ENCODE data around the gene NLRX1. TPM values are rescaled to one million over a fixed set of nuclear protein-coding genes. Genes with fewer than 3 reads are reported as not detected.
"Not testable (repeated sequence)": the region's sequence is repeated elsewhere in the genome, so short reads cannot be mapped to it uniquely, and the experiment has no call there.

Gene NLRX1
- total RNA-seq, 1 donor from 2014 or later = 8.9 TPM

- peaks cover 25% of the 10 kb centered on the region for H3K4me1 Mint-ChIP-seq (ENCODE audit: unreplicated experiment)
- no peaks in the 10 kb centered on the region for H3K27me3 Mint-ChIP-seq (ENCODE audit: unreplicated experiment)
- DNase-seq (ENCODE audit: extremely low spot score, unreplicated experiment) = no peak
Observed at GRCh38 chr11:119121811-119122124, 46.8 kb upstream of the NLRX1 start.

DNA sequence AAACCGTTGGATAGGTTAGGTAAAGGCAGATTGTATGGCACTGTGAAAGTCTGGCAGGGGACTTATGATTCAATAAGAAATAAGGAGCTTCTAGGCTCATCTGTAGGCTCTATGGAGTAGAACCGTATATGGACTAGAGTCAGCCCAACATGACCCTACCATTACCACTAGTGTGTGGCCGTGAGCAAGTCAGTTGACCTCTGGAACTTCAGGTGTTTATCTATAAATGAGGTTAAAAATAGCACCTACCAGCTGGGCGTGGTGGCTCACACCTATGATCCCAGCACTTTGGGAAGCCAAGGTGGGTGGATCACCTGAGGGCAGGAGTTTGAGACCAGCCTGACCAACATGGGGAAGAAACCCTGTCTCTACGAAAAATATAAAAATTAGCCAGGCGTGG is 42.7 kb upstream of the NLRX1 start:
- no peaks in the 10 kb centered on the region for H3K9me3 Mint-ChIP-seq (ENCODE audit: unreplicated experiment)
- TF ChIP-seq, protein P1, sequence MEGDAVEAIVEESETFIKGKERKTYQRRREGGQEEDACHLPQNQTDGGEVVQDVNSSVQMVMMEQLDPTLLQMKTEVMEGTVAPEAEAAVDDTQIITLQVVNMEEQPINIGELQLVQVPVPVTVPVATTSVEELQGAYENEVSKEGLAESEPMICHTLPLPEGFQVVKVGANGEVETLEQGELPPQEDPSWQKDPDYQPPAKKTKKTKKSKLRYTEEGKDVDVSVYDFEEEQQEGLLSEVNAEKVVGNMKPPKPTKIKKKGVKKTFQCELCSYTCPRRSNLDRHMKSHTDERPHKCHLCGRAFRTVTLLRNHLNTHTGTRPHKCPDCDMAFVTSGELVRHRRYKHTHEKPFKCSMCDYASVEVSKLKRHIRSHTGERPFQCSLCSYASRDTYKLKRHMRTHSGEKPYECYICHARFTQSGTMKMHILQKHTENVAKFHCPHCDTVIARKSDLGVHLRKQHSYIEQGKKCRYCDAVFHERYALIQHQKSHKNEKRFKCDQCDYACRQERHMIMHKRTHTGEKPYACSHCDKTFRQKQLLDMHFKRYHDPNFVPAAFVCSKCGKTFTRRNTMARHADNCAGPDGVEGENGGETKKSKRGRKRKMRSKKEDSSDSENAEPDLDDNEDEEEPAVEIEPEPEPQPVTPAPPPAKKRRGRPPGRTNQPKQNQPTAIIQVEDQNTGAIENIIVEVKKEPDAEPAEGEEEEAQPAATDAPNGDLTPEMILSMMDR (IDR thresholded peaks at IDR 0.05) = no peak
- H3K36me3 Mint-ChIP-seq (ENCODE audit: unreplicated experiment) = peaks cover 21% of the 10 kb centered on the region
- no peak overlapping the region for H3K27ac Mint-ChIP-seq (ENCODE audit: unreplicated experiment)
- DNase-seq (ENCODE audit: extremely low spot score, unreplicated experiment) = no peak
- H3K27me3 Mint-ChIP-seq (ENCODE audit: unreplicated experiment) = no peaks in the 10 kb centered on the region
- no peak overlapping the region for H3K4me3 Mint-ChIP-seq (ENCODE audit: unreplicated experiment)
- peaks cover 15% of the 10 kb centered on the region for H3K4me1 Mint-ChIP-seq (ENCODE audit: unreplicated experiment)

More at GRCh38 chr11:119121811-119122124, 46.8 kb upstream of the NLRX1 start:
- Mint-ChIP-seq H3K4me3 (ENCODE audit: unreplicated experiment) (peak overlapping the region; percentile 82), H3K9me3 (ENCODE audit: unreplicated experiment) (no peaks in the 10 kb centered on the region), H3K36me3 (ENCODE audit: unreplicated experiment) (peaks cover 11% of the 10 kb centered on the region), H3K27ac (ENCODE audit: unreplicated experiment) (peak overlapping the region; percentile 97)
- TF ChIP-seq, protein P1 (IDR thresholded peaks at IDR 0.05) = no peak

DNA sequence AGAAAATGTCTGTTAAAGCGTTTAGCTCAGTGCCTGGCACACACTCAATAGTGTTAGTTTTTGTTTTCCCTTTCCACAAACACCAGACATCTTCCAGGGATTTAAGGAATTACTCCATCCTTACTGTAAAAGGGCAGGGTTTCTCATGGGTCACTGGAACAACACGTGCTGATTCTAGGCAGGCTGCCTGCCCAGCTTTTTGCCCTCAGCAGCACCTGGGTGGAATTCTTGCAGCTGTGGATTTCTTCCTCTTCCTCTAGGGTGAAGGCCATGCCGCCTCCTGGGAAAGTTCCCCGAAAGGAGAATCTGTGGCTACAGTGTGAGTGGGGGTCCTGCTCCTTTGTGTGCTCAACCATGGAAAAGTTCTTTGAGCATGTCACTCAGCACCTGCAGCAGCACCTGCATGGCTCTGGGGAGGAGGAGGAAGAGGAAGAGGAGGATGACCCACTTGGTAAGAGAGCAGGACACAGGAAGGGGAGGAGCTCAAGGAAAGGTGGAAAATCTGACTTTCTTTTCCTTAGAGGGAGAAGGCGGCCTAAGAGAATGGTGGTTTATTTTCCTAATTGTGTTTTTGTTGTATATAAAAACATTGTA is 41.8 kb upstream of the NLRX1 start:
- H3K9me3 Mint-ChIP-seq (ENCODE audit: unreplicated experiment) = no peaks in the 10 kb centered on the region
- TF ChIP-seq, protein P1 (IDR thresholded peaks at IDR 0.05) = no peak
- no peak overlapping the region for H3K27ac Mint-ChIP-seq (ENCODE audit: unreplicated experiment)
- H3K4me3 Mint-ChIP-seq (ENCODE audit: unreplicated experiment) = no peak overlapping the region
- peaks cover 28% of the 10 kb centered on the region for H3K36me3 Mint-ChIP-seq (ENCODE audit: unreplicated experiment)
- H3K4me1 Mint-ChIP-seq (ENCODE audit: unreplicated experiment) = peaks cover 12% of the 10 kb centered on the region
- DNase-seq (ENCODE audit: extremely low spot score, unreplicated experiment) = no peak
- H3K27me3 Mint-ChIP-seq (ENCODE audit: unreplicated experiment) = no peaks in the 10 kb centered on the region

DNA sequence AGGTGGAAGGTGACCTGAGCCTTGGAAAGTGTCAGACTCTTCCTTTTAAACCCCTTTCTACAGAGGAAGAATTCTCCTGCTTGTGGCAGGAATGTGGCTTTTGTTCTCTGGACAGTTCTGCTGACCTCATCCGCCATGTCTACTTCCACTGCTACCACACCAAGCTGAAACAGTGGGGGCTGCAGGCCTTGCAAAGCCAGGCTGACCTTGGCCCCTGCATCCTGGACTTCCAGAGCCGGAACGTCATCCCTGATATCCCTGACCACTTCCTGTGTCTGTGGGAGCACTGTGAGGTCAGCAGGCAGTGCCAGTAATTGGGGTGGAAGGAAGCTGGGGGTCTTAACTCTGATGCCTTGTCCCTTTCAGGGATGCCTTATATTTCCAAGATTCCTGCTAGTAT is 37.9 kb upstream of the NLRX1 start:
- TF ChIP-seq, protein P1 (IDR thresholded peaks at IDR 0.05) = no peak
- no peak for DNase-seq (ENCODE audit: extremely low spot score, unreplicated experiment)
- H3K27me3 Mint-ChIP-seq (ENCODE audit: unreplicated experiment) = no peaks in the 10 kb centered on the region
- no peaks in the 10 kb centered on the region for H3K9me3 Mint-ChIP-seq (ENCODE audit: unreplicated experiment)
- peaks cover 41% of the 10 kb centered on the region for H3K36me3 Mint-ChIP-seq (ENCODE audit: unreplicated experiment)
- no peak overlapping the region for H3K27ac Mint-ChIP-seq (ENCODE audit: unreplicated experiment)
- no peak overlapping the region for H3K4me3 Mint-ChIP-seq (ENCODE audit: unreplicated experiment)
- H3K4me1 Mint-ChIP-seq (ENCODE audit: unreplicated experiment) = no peaks in the 10 kb centered on the region

GRCh38 chr11:119134389-119134978 is 34.0 kb upstream of the NLRX1 start:
- no peaks in the 10 kb centered on the region for H3K4me1 Mint-ChIP-seq (ENCODE audit: unreplicated experiment)
- no peak overlapping the region for H3K27ac Mint-ChIP-seq (ENCODE audit: unreplicated experiment)
- no peaks in the 10 kb centered on the region for H3K9me3 Mint-ChIP-seq (ENCODE audit: unreplicated experiment)
- TF ChIP-seq, protein P1 (IDR thresholded peaks at IDR 0.05) = peak; percentile 51
- peaks cover 34% of the 10 kb centered on the region for H3K36me3 Mint-ChIP-seq (ENCODE audit: unreplicated experiment)
- H3K4me3 Mint-ChIP-seq (ENCODE audit: unreplicated experiment) = no peak overlapping the region
- no peak for DNase-seq (ENCODE audit: extremely low spot score, unreplicated experiment)
- peaks cover 12% of the 10 kb centered on the region for H3K27me3 Mint-ChIP-seq (ENCODE audit: unreplicated experiment)

DNA sequence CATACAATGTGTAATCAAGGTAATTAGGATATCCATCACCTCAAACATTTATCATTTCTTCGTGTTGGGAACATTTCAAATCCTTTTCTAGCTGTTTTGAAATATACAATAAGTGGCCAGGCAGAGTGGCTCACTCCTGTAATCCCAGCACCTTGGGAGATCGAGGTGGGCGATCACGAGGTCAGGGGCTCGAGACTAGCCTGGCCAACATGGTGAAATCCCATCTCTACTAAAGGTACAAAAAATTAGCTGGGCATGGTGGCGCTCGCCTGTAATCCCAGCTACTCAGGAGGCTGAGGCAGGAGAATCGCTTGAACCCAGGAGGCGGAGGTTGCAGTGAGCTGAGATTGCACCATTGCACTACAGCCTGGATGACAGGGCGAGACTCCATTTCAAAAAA is 29.2 kb upstream of the NLRX1 start:
- not testable (repeated sequence) for DNase-seq (ENCODE audit: extremely low spot score, unreplicated experiment); H3K9me3 Mint-ChIP-seq (ENCODE audit: unreplicated experiment); H3K4me1 Mint-ChIP-seq (ENCODE audit: unreplicated experiment); H3K36me3 Mint-ChIP-seq (ENCODE audit: unreplicated experiment); H3K27ac Mint-ChIP-seq (ENCODE audit: unreplicated experiment); H3K4me3 Mint-ChIP-seq (ENCODE audit: unreplicated experiment)
- H3K27me3 Mint-ChIP-seq (ENCODE audit: unreplicated experiment) = peaks cover 18% of the 10 kb centered on the region
